GM12873 (cell line): ENCODE results near the gene ACTL10.

Source experiments
- CTCF ChIP-seq: IDR thresholded peaks from 2 replicates; pipeline ENCODE4 v1.5.1; 2012; ENCODE audit warnings: low read depth, mild to moderate bottlenecking, moderate library complexity, low read length, control low read depth; ENCODE audit not compliant: insufficient read depth; ENCODE audit errors: missing control alignments

The ACTL10 gene

GRCh38 chr20:33672426-33673113 is 5.8 kb downstream of the ACTL10 start:
- TF ChIP-seq CTCF, result no peak

GRCh38 chr20:33673114-33673409 is 6.3 kb downstream of the ACTL10 start:
- no peak for TF ChIP-seq CTCF

- no peak for TF ChIP-seq CTCF
Measured at GRCh38 chr20:33673410-33674293, 6.9 kb downstream of the ACTL10 start.

GRCh38 chr20:33674294-33675135 is 7.8 kb downstream of the ACTL10 start, which contains the start of gene NECAB3:
Gene NECAB3 (minus strand): TSS chr20:33674428. CDS start chr20:33674352, 76 bp downstream.
- no peak for TF ChIP-seq CTCF

- no peak for TF ChIP-seq CTCF
Measured at GRCh38 chr20:33675136-33675959, 8.6 kb downstream of the ACTL10 start.

GRCh38 chr20:33676121-33676520 is 9.4 kb downstream of the ACTL10 start:
- TF ChIP-seq CTCF, result no peak
